HepG2 (cell line): ENCODE results near the gene ADARB2. TPM values are rescaled to one million over a fixed set of nuclear protein-coding genes. Genes with fewer than 3 reads are reported as not detected.
"Not testable (repeated sequence)": the region's sequence is repeated elsewhere in the genome, so short reads cannot be mapped to it uniquely, and the experiment has no call there.

Experiments
- ATAC-seq: fragments of 200-7000 bp; cut with Tn5 transposase; 3 replicates; pipeline ENCODE4 v1.9.1; 2020; ENCODE audit warnings: mild to moderate bottlenecking, moderate library complexity
- BruUV-seq: library from RNA; stranded (reverse); fragments of 400-500 nt; replicated peaks from 2 replicates; lab custom pipeline; 2021; lab: Mats Ljungman, UMichigan
- CTCF ChIA-PET: fragments of 300-600 bp; formaldehyde crosslinking; extraction: SDS; loops from one replicate; lab custom pipeline; 2021; ENCODE audit warnings: low total read pairs, inconsistent platforms, low intra/inter-chr PET ratio; lab: Yijun Ruan, JAX
- POLR2A ChIA-PET: fragments of 350-600 bp; sonication (Branson Sonifier 250); formaldehyde crosslinking; loops from one replicate; lab custom pipeline; 2020; ENCODE audit warnings: antibody characterized with exemption, inconsistent platforms; lab: Yijun Ruan, JAX
- DNase-seq: peaks from one replicate; pipeline ENCODE4 v3.0.0-alpha.2; 2015; ENCODE audit warnings: low spot score
- FAIRE-seq: peaks from 3 replicates; lab custom pipeline; 2011; peaks lifted over from hg19 to GRCh38; lab: Jason Lieb, UNC
- H2AFZ ChIP-seq: one replicate; pipeline ENCODE4 v1.6.1; 2011; ENCODE audit warnings: low read length, inconsistent platforms
- H3K27ac ChIP-seq: fragments of 300-600 bp; 3 replicates; pipeline ENCODE4 v1.8.0; 2011; ENCODE audit warnings: mixed run types, mild to moderate bottlenecking, mixed read lengths, low read length, inconsistent platforms; ENCODE audit not compliant: insufficient read depth; ENCODE audit errors: extremely low read length
- H3K27me3 ChIP-seq, 2 experiments: fragments of 200-600 bp in 1 of 2; 2 replicates in 1 of 2; 3 replicates in 1 of 2; pipeline versions ENCODE4 v1.6.0 to v1.8.0; 2011; ENCODE audit warnings: low read length in 2 of 2, mild to moderate bottlenecking in 2 of 2, moderate library complexity in 2 of 2, inconsistent platforms in 1 of 2; ENCODE audit not compliant: insufficient read depth in 2 of 2, control insufficient read depth in 1 of 2
- H3K36me3 ChIP-seq, 2 experiments: fragments of 200-600 bp in 1 of 2; replicated peaks in 1 of 2; 2 replicates in 1 of 2; 3 replicates in 1 of 2; pipeline versions ENCODE4 v1.5.1 to v1.8.0; 2011; ENCODE audit warnings: low read length in 2 of 2, inconsistent platforms in 1 of 2; ENCODE audit not compliant: insufficient read depth in 2 of 2, control insufficient read depth in 1 of 2
- H3K4me1 ChIP-seq: 2 replicates; pipeline ENCODE4 v1.5.1; 2012; ENCODE audit warnings: low read length, inconsistent platforms; ENCODE audit not compliant: insufficient read depth
- H3K4me2 ChIP-seq: 2 replicates; pipeline ENCODE4 v1.6.0; 2011; ENCODE audit warnings: low read depth, low read length, inconsistent platforms
- H3K4me3 ChIP-seq, 3 experiments: fragments of 200-600 bp in 1 of 3; sonication (generic), shearing (Covaris generic) in 1 of 3; replicated peaks in 1 of 3; 2 replicates each; pipeline ENCODE4 v1.5.1; 2011 to 2016; ENCODE audit warnings: low read length in 3 of 3, inconsistent platforms in 2 of 3, low read depth in 2 of 3, mild to moderate bottlenecking in 2 of 3, control low read depth in 1 of 3, mixed read lengths in 1 of 3; ENCODE audit not compliant: insufficient read depth in 1 of 3
- H3K79me2 ChIP-seq: one replicate; pipeline ENCODE4 v1.6.1; 2011; ENCODE audit warnings: low read length, inconsistent platforms; ENCODE audit not compliant: insufficient read depth
- H3K9ac ChIP-seq: 2 replicates; pipeline ENCODE4 v1.6.0; 2011; ENCODE audit warnings: mild to moderate bottlenecking, low read depth, low read length, inconsistent platforms; ENCODE audit not compliant: insufficient read depth
- H3K9me3 ChIP-seq: 2 replicates; pipeline ENCODE4 v1.5.1; 2012; ENCODE audit warnings: mild to moderate bottlenecking, low read length
- H4K20me1 ChIP-seq: 2 replicates; pipeline ENCODE4 v1.6.0; 2011; ENCODE audit warnings: inconsistent platforms, mild to moderate bottlenecking, low read length, moderate library complexity; ENCODE audit not compliant: insufficient read depth
- ATF7-NPFF ChIP-seq: sonication (generic); formaldehyde crosslinking; IDR thresholded peaks from 2 replicates; pipeline ENCODE4 v1.8.1; 2023; ENCODE audit warnings: mild to moderate bottlenecking, low read depth, missing genetic modification reagents, moderate library complexity
- CREB1 ChIP-seq, 2 experiments: fragments of 450-650 bp in 1 of 2; IDR thresholded peaks; 2 replicates each; pipeline ENCODE4 v1.6.1; 2016 to 2017; ENCODE audit warnings: control low read depth in 1 of 2, mild to moderate bottlenecking in 1 of 2, missing compliant biosample characterization in 1 of 2, missing genetic modification characterization in 1 of 2
- PAWR ChIP-seq: sonication (generic); formaldehyde crosslinking; IDR thresholded peaks from 2 replicates; pipeline ENCODE4 v1.4.0; 2020; ENCODE audit warnings: missing genetic modification reagents, mild to moderate bottlenecking, borderline replicate concordance
- TCF7 ChIP-seq: sonication (generic); IDR thresholded peaks from 2 replicates; pipeline ENCODE4 v1.6.1; 2016; ENCODE audit warnings: antibody characterized with exemption, low read depth
- ZNF274 ChIP-seq: sonication (generic); formaldehyde crosslinking; IDR thresholded peaks from 2 replicates; pipeline ENCODE4 v1.5.1; 2020; ENCODE audit warnings: mild to moderate bottlenecking, missing genetic modification reagents
- WGBS: methylation state at CpG from one replicate; pipeline ENCODE4 v1.1.6; 2017; ENCODE audit warnings: low lambda C conversion rate; 5-methylcytosine and 5-hydroxymethylcytosine counted together
- in situ Hi-C: cut with HindIII; loops from 2 replicates; pipeline ENCODE4 v1.10.0; 2017; ENCODE audit warnings: low pct_unique_long_range_greater_than_20kb; ENCODE audit not compliant: extremely low pct_ligation_motif_present
- intact Hi-C: fragments of 100-400 bp; cut with micrococcal nuclease; formaldehyde crosslinking; loops from one replicate; pipeline ENCODE4 v1.10.0; 2022; ENCODE audit not compliant: unreplicated experiment
- polyA plus RNA-seq, 8 experiments: library from polyadenylated mRNA; depleted of rRNA in 3 of 8; stranded (reverse) in 7 of 8; unstranded in 1 of 8; fragments of >200 nt; fragmentation: Illumina TruSeq in 4 of 8; extraction: Trizol in 4 of 8; gene quantifications; 2 replicates each; pipeline versions ENCODE4 v1.2.1 to v1.2.3, GENCODE V29; 2011 to 2016; ENCODE audit warnings: low read depth in 4 of 8, missing spikeins in 1 of 8, mixed read lengths in 1 of 8; ENCODE audit not compliant: insufficient read depth in 1 of 8
- total RNA-seq, 5 experiments: library from RNA; depleted of rRNA; stranded (reverse); fragments of >200 nt; fragmentation: Illumina TruSeq; extraction: Trizol; gene quantifications; 2 replicates each; pipeline ENCODE4 v1.2.3, GENCODE V29; 2016; ENCODE audit warnings: low read depth in 1 of 5
- TF ChIP-seq, protein P1 (sequence below): sonication (generic); formaldehyde crosslinking; IDR thresholded peaks from 2 replicates; pipeline ENCODE4 v1.5.0; 2020; ENCODE audit warnings: missing genetic modification reagents

ADARB2 gene
- total and polyA plus RNA-seq, 2 of the 13 experiments (the other 11 are each of a cell fraction or from before 2014, with no cell fraction given), result not detected

DNA sequence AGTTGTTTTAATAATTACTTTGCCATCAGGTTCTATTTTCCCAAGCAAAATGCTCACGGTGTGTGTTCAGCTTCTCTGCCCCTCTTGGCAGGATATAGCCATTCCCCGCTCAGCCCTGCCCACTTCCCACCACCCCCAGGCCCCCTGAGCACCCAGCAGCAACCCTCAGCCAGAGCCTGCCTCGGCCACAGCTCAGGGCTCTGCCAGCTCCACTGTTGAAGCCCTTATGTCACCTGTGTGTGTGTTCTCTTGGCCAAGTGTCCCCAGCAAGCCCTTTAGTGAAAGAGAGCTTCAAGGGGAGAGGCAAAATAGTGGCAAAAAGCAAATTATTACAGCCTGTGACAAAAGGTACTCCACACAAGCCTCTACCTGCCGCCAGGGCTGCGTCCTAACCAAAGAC is 275.3 kb downstream of the ADARB2 start:
- Histone ChIP-seq H3K4me2 (no peak overlapping the region), H3K27me3 (peaks cover 2 to 19% of the 10 kb centered on the region in 2 experiments; a peak in 2 of 5 replicates), H3K9ac (no peak overlapping the region), H3K4me3 (no peak overlapping the region), H3K4me1 (no peaks in the 10 kb centered on the region), H3K9me3 (no peaks in the 10 kb centered on the region), H2AFZ (no peak overlapping the region), H4K20me1 (no peaks in the 10 kb centered on the region), H3K79me2 (no peaks in the 10 kb centered on the region), H3K27ac (no peak overlapping the region), H3K36me3 (no peaks in the 10 kb centered on the region)
- intact Hi-C loops (no loop called here), in situ Hi-C loops (no loop called here)
- DNase-seq (no peak), ATAC-seq (no peak), FAIRE-seq (no peak)
- CTCF ChIA-PET, result no interaction called here
- WGBS, result 20% methylated on average over 3 of the region's 5 CpGs
- BruUV-seq, result no TSS peak
- no peak for TF ChIP-seq TCF7
- no peak for TF ChIP-seq ZNF274 (CRISPR knock-in tag)
- TF ChIP-seq, protein P1, sequence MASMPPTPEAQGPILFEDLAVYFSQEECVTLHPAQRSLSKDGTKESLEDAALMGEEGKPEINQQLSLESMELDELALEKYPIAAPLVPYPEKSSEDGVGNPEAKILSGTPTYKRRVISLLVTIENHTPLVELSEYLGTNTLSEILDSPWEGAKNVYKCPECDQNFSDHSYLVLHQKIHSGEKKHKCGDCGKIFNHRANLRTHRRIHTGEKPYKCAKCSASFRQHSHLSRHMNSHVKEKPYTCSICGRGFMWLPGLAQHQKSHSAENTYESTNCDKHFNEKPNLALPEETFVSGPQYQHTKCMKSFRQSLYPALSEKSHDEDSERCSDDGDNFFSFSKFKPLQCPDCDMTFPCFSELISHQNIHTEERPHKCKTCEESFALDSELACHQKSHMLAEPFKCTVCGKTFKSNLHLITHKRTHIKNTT, result no peak
- TF ChIP-seq ATF7-NPFF (CRISPR knock-in tag), result no peak
- POLR2A ChIA-PET, result no interaction called here

DNA sequence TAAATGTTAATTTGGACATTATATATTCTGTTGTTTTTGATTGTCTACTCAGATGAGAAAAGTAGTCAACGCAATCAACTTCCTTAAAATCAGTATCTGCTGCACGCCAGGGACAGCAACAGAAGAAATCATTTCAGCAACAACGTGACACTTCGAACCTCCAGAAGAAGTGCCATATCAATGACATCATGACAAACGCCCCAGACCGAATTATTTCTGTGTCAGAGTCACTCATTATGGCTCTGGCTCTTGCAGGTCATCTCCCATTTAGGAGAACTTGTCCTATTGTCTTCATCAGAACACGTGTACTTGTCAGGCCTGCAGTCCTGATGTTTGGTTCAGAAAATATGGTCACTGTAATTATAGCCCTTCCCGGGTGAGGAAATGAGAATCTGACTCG is 276.3 kb downstream of the ADARB2 start:
- Histone ChIP-seq H3K4me1 (no peaks in the 10 kb centered on the region), H3K27me3 (peaks cover 2 to 11% of the 10 kb centered on the region in 2 experiments; a peak in 3 of 5 replicates), H2AFZ (no peak overlapping the region), H3K4me3 (no peak overlapping the region), H3K79me2 (no peaks in the 10 kb centered on the region), H3K9ac (no peak overlapping the region), H4K20me1 (no peaks in the 10 kb centered on the region), H3K4me2 (no peak overlapping the region), H3K9me3 (no peaks in the 10 kb centered on the region), H3K27ac (no peak overlapping the region), H3K36me3 (no peaks in the 10 kb centered on the region)
- BruUV-seq, result no TSS peak
- ATAC-seq (no peak), DNase-seq (no peak), FAIRE-seq (no peak)
- TF ChIP-seq CREB1 (IDR thresholded peaks at IDR 0.05) (0 out of 2 replicates have a peak, but pooled peaks have one; percentile 39), CREB1 (CRISPR knock-in tag; IDR thresholded peaks at IDR 0.05) (no peak), PAWR (CRISPR knock-in tag) (no peak)
- POLR2A ChIA-PET, result no interaction called here
- WGBS, result 14% methylated on average over 9 of the region's 9 CpGs
- CTCF ChIA-PET, result no interaction called here
- intact Hi-C loops (no loop called here), in situ Hi-C loops (no loop called here)

DNA sequence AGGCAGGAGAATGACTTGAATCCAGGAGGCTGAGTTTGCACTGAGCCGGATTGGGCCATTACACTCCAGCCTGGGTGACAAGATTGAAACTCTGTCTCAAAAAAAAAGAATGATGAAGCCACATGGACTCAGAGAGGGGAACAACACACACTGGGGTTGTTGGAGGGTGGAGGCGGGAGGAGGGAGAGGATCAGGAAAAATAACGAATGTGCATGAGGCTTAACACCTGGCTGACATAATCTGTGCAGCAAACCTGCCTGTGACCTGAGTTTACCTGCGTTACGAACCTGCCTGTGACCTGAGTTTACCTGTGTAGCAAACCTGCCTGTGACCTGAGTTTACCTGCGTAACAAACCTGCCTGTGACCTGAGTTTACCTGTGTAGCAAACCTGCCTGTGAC is 277.7 kb downstream of the ADARB2 start:
- FAIRE-seq, H3K36me3 ChIP-seq, H2AFZ ChIP-seq, ATAC-seq, H3K4me2 ChIP-seq, BruUV-seq, CTCF ChIA-PET, H3K9me3 ChIP-seq, H4K20me1 ChIP-seq, H3K27ac ChIP-seq, H3K27me3 ChIP-seq, H3K79me2 ChIP-seq, H3K4me3 ChIP-seq, H3K9ac ChIP-seq, POLR2A ChIA-PET, DNase-seq, in situ Hi-C loops, intact Hi-C loops, H3K4me1 ChIP-seq: not testable (repeated sequence)
- WGBS, result 29% methylated on average over 5 of the region's 6 CpGs
